GM23338 (cell line): ENCODE results near the gene TMA7.

Source experiments
- CREB1 ChIP-seq: fragments of 250-450 bp; sonication (Bioruptor Pico); IDR thresholded peaks from 2 replicates; pipeline ENCODE4 v1.5.0; 2020; ENCODE audit warnings: low read depth, mild to moderate bottlenecking, moderate library complexity
- CTCF ChIP-seq, 2 experiments: fragments of 200-600 bp in 1 of 2; sonication (generic) in 1 of 2; conservative IDR thresholded peaks; 2 replicates each; pipeline versions ENCODE4 v1.5.1 to v1.6.1; 2016 to 2017; ENCODE audit warnings: antibody characterized with exemption in 2 of 2, low read depth in 2 of 2, mild to moderate bottlenecking in 2 of 2, moderate library complexity in 1 of 2
- ETS1 ChIP-seq: IDR thresholded peaks from 2 replicates; pipeline ENCODE4 v1.6.1; 2016; ENCODE audit warnings: antibody characterized with exemption
- EZH2 ChIP-seq: fragments of 200-600 bp; sonication (generic); IDR thresholded peaks from one replicate; pipeline ENCODE4 v1.8.0; 2017; ENCODE audit warnings: antibody characterized with exemption, mild to moderate bottlenecking, low read depth; ENCODE audit not compliant: unreplicated experiment
- EZH2phosphoT487 ChIP-seq: fragments of 200-600 bp; sonication (generic); IDR thresholded peaks from one replicate; pipeline ENCODE4 v1.8.1; 2018; ENCODE audit warnings: antibody characterized with exemption; ENCODE audit not compliant: unreplicated experiment
- JUNB ChIP-seq: IDR thresholded peaks from one replicate; pipeline ENCODE4 v1.6.1; 2016; ENCODE audit warnings: antibody characterized with exemption; ENCODE audit not compliant: unreplicated experiment
- NANOG ChIP-seq: IDR thresholded peaks from 2 replicates; pipeline ENCODE4 v1.6.1; 2016; ENCODE audit warnings: antibody characterized with exemption, borderline replicate concordance
- POLR2AphosphoS5 ChIP-seq: IDR thresholded peaks from 2 replicates; pipeline ENCODE4 v1.6.1; 2016; ENCODE audit warnings: antibody characterized with exemption, low read depth
- REST ChIP-seq: IDR thresholded peaks from one replicate; pipeline ENCODE4 v1.6.1; 2018; ENCODE audit warnings: antibody characterized with exemption; ENCODE audit not compliant: unreplicated experiment
- STAT1 ChIP-seq: IDR thresholded peaks from one replicate; pipeline ENCODE4 v1.6.1; 2016; ENCODE audit warnings: antibody characterized with exemption; ENCODE audit not compliant: unreplicated experiment
- ZNF114 ChIP-seq: fragments of 250-450 bp; sonication (Bioruptor Pico); IDR thresholded peaks from 2 replicates; pipeline ENCODE4 v1.5.0; 2020; ENCODE audit warnings: mild to moderate bottlenecking, moderate library complexity
- ZNF331 ChIP-seq: fragments of 250-450 bp; sonication (Bioruptor Pico); IDR thresholded peaks from 2 replicates; pipeline ENCODE4 v1.5.0; 2020; ENCODE audit warnings: low read depth, mild to moderate bottlenecking, moderate library complexity

GRCh38 chr3:48467473-48468267 is 27.6 kb downstream of the TMA7 start:
- no peak for TF ChIP-seq CTCF (conservative IDR thresholded peaks at IDR 0.05; ENCODE audit: low read depth in 2 of 2)
- TF ChIP-seq ZNF114: no peak
- no peak for TF ChIP-seq EZH2phosphoT487
- TF ChIP-seq NANOG: no peak
- TF ChIP-seq EZH2: no peak
- TF ChIP-seq REST: no peak
- no peak for TF ChIP-seq CREB1 (CRISPR knock-in tag)
- no peak for TF ChIP-seq ETS1
- TF ChIP-seq ZNF331: no peak
- TF ChIP-seq POLR2AphosphoS5: no peak
- no peak for TF ChIP-seq JUNB
- no peak for TF ChIP-seq STAT1
